Activated T-cell treated with anti-CD3 and anti-CD28 coated beads, Interleukin-2, amount 50 U/mL, for 24 hours (primary cell): ENCODE measurements around the gene FAM120AOS.

Experiments used
- DNase-seq: peaks from one replicate; pipeline ENCODE4 v3.0.0-alpha.2; 2020
- H3K27ac Mint-ChIP-seq: 2 replicates; pipeline ENCODE4 v1.8.0; 2020; ENCODE audit warnings: mild to moderate bottlenecking, mixed read lengths
- H3K27me3 Mint-ChIP-seq: 2 replicates; pipeline ENCODE4 v1.8.0; 2020; ENCODE audit warnings: mixed read lengths
- H3K36me3 Mint-ChIP-seq: 2 replicates; pipeline ENCODE4 v1.8.0; 2020; ENCODE audit warnings: low read depth, mixed read lengths
- H3K4me1 Mint-ChIP-seq: 2 replicates; pipeline ENCODE4 v1.8.0; 2020; ENCODE audit warnings: low read depth, mixed read lengths
- H3K4me3 Mint-ChIP-seq: 2 replicates; pipeline ENCODE4 v1.8.0; 2020; ENCODE audit warnings: mild to moderate bottlenecking, moderate library complexity, mixed read lengths
- H3K9me3 Mint-ChIP-seq: 2 replicates; pipeline ENCODE4 v1.8.0; 2020; ENCODE audit warnings: mixed read lengths

FAM120AOS gene

DNA sequence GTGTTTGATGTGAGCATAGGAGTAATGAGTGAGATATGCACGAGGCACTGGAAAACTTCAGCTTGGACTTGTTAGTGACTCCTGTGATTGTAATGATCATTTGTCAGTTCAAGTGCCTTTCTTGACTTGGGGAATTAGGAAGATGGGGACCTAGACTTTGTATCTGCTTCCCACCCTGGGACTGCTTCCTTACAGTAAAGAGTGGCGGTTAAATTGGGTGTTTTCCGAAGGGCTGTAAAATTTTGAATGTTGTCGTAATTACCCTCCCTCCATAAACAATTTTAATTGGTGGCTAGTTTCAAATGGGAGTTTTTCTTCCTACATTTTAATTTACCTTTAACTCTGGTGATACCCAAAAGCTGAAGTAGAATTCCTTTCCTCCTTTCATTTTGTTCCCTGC, 23.5 kb upstream of the FAM120AOS start:
- peaks cover 91% of the 10 kb centered on the region for H3K36me3 Mint-ChIP-seq
- no peaks in the 10 kb centered on the region for H3K9me3 Mint-ChIP-seq
- peaks cover 51% of the 10 kb centered on the region for H3K4me1 Mint-ChIP-seq
- DNase-seq: no peak
- H3K27ac Mint-ChIP-seq: peak overlapping the region; percentile 39
- H3K4me3 Mint-ChIP-seq: no peak overlapping the region
- no peaks in the 10 kb centered on the region for H3K27me3 Mint-ChIP-seq

DNA sequence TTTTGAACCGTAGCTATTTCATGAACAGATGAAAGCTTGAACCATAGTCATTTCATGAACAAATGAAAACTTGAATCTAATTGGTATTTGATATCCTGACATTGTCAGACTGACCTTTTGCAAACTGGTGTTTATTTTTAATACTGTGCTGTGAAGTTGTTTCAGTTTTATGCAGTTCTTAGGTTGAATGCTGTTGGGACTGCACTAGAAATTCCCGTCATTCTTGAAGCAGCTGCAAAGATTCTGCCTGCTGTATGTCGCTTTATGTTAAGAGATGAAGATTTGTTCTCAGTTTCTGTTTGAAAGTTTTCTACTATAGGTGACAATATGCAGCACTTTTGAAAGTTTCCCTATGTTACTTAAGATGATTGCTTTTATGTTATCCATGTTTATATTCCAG, 22.5 kb upstream of the FAM120AOS start:
- peaks cover 48% of the 10 kb centered on the region for H3K4me1 Mint-ChIP-seq
- peaks cover 89% of the 10 kb centered on the region for H3K36me3 Mint-ChIP-seq
- H3K4me3 Mint-ChIP-seq: no peak overlapping the region
- H3K27me3 Mint-ChIP-seq: no peaks in the 10 kb centered on the region
- peak overlapping the region; percentile 22 for H3K27ac Mint-ChIP-seq
- no peak for DNase-seq
- no peaks in the 10 kb centered on the region for H3K9me3 Mint-ChIP-seq

DNA sequence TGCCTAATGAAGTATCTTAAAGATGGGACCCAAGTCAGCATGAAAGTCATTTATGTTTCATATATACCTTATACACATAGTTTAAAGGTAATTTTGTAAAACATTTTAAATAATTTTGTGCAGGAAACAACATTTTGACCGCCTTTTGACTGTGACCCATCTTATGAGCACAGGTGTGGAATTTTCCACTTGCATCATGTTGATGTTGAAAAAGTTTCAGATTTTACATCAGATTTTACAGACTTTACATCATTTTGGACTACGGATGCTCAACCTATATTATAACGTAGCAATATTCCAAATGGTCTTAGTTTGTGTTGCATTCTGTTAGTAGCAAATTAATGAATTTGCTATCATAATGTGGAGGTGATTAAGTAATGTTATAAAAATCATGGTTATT, 21.7 kb upstream of the FAM120AOS start:
- Mint-ChIP-seq H3K36me3 (peaks cover 89% of the 10 kb centered on the region), H3K27me3 (no peaks in the 10 kb centered on the region), H3K4me3 (no peak overlapping the region), H3K27ac (peak overlapping the region; percentile 47), H3K4me1 (peaks cover 51% of the 10 kb centered on the region), H3K9me3 (no peaks in the 10 kb centered on the region)
- no peak for DNase-seq

DNA sequence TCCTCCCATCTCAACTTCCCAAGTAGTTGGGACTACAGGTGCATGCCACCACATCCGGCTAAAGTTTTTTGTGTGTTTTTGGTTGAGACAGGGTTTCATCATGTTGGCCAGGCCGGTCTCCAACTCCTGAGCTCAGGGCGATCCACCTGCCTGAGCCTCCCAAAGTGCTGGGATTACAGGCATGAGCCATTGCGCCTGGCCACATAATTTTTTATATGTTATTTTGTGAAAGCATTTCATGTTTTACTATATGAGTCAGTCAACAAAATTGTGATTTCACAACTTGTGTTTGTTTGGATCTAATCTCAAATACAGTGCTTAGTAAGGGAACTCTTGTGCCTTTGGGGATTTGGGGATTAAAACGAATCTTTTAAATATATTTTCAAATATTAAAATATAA, 20.0 kb upstream of the FAM120AOS start:
- H3K9me3 Mint-ChIP-seq: no peaks in the 10 kb centered on the region
- no peak overlapping the region for H3K4me3 Mint-ChIP-seq
- peaks cover 77% of the 10 kb centered on the region for H3K36me3 Mint-ChIP-seq
- peaks cover 60% of the 10 kb centered on the region for H3K4me1 Mint-ChIP-seq
- DNase-seq: no peak
- H3K27ac Mint-ChIP-seq: no peak overlapping the region
- no peaks in the 10 kb centered on the region for H3K27me3 Mint-ChIP-seq

DNA sequence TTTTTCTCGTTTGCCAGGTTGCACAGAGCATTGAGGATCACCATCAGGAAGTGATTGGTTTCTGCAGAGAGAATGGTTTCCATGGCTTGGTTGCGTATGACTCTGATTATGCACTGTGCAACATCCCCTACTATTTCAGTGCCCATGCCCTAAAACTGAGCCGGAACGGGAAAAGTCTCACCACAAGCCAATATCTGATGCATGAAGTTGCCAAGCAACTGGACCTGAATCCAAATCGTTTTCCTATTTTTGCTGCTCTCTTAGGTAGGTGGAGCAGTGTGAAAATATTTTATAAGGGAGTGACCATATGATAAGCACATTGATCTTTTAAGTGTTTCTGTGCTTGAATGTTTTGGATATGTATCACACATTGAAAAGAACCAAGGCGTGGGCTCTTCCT, 17.7 kb upstream of the FAM120AOS start:
- Mint-ChIP-seq H3K4me1 (peaks cover 66% of the 10 kb centered on the region), H3K36me3 (peaks cover 60% of the 10 kb centered on the region), H3K9me3 (no peaks in the 10 kb centered on the region), H3K27ac (no peak overlapping the region), H3K27me3 (no peaks in the 10 kb centered on the region), H3K4me3 (no peak overlapping the region)
- no peak for DNase-seq

DNA sequence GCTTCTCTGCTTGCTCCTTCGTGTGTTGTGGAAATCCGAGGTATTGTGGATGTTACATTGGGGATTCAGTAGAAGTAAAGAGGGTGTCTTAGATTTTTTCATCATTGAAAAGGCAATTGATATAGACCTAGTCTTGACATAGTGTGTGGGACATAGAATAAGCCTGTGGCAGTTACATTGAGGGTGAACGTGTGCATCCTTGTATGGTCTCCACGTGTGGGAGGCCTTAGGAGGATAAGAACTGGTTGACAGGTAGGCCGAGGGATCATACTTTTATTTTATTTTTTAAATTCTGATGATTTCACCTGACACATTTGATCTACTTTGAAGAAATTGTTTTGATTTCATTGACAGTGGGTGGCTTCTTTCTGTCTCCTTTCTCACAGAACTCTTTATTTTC, 17.0 kb upstream of the FAM120AOS start:
- DNase-seq: no peak
- peaks cover 56% of the 10 kb centered on the region for H3K36me3 Mint-ChIP-seq
- H3K4me3 Mint-ChIP-seq: no peak overlapping the region
- no peaks in the 10 kb centered on the region for H3K27me3 Mint-ChIP-seq
- peaks cover 65% of the 10 kb centered on the region for H3K4me1 Mint-ChIP-seq
- H3K27ac Mint-ChIP-seq: peak overlapping the region; percentile 8
- H3K9me3 Mint-ChIP-seq: no peaks in the 10 kb centered on the region

DNA sequence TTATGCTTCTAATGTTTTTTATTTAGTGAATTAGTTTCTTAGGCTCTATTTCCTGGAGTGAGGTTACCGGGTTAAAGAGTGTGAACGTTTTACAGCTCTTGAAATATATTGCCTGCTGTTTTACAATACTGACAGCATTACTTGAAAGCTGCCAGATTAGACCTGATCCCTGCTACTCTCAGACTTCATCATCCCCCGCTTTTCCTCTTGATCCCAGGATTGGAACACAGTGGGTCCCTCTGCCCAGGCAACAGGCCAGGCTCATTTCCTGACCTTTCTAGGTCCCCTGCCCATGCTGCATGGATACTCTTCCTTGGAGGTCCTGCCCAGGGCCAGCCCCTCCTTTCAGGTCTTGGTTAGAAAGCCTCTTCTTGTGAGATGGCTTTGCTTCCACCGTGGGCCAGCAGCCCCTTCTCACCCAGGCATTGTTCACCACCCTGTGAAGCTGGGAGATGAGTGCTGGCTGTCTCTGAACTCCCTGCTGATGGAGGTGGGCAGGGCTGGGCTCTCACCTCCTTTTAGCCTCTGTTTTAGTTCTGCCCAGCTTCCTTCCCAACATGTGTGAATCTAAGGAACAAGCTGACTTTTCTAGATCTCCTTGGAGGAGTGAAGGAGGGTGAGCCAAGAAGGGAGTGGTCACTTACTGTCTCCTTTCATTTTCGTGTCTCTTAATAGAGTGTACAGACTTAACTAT, 15.5 kb upstream of the FAM120AOS start:
- Mint-ChIP-seq H3K9me3 (no peaks in the 10 kb centered on the region), H3K27me3 (no peaks in the 10 kb centered on the region), H3K4me3 (no peak overlapping the region), H3K36me3 (peaks cover 50% of the 10 kb centered on the region), H3K4me1 (peaks cover 72% of the 10 kb centered on the region), H3K27ac (peak overlapping the region; percentile 41)
- no peak for DNase-seq

DNA sequence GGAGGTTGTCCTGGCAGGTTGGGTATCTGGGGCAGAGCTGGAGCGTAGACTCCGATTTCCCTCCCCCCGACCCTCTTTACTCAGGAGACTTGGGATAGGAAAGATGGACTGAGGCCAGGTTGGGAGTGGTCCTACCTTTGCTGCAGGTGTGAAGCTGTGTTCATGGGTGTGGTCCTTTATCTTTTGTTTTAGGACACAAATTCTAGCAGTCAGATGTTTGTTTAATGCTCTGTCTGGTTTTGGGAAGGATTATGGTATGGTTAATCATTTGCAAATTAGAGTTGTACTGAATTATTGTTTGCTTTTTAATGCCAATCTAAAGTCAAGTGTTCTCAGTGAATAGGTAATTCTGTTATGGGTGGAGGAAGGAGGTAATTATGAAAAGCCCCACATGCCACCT, 14.1 kb upstream of the FAM120AOS start:
- no peak for DNase-seq
- no peaks in the 10 kb centered on the region for H3K27me3 Mint-ChIP-seq
- H3K36me3 Mint-ChIP-seq: peaks cover 42% of the 10 kb centered on the region
- peak overlapping the region; percentile 83 for H3K27ac Mint-ChIP-seq
- no peak overlapping the region for H3K4me3 Mint-ChIP-seq
- H3K9me3 Mint-ChIP-seq: no peaks in the 10 kb centered on the region
- H3K4me1 Mint-ChIP-seq: peaks cover 85% of the 10 kb centered on the region

DNA sequence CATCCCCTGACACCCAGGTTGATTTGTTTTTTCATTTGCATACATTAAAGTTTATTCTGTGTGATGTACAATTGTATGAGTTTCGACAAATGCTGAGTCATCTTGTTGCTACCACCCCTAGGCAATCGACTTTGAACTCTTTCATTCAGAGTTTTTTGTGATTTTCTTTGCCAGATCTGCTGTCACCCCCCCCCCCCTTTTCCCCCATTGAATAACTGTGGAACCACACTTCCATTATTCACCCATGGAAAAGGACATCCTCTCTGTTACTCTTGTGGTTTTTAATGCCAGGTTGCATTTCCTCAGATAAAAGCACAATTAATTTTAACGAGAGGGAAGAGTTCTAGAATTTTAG, 13.7 kb upstream of the FAM120AOS start:
- peaks cover 84% of the 10 kb centered on the region for H3K4me1 Mint-ChIP-seq
- no peaks in the 10 kb centered on the region for H3K9me3 Mint-ChIP-seq
- no peak for DNase-seq
- H3K4me3 Mint-ChIP-seq: no peak overlapping the region
- H3K27ac Mint-ChIP-seq: peak overlapping the region; percentile 83
- H3K36me3 Mint-ChIP-seq: peaks cover 39% of the 10 kb centered on the region
- no peaks in the 10 kb centered on the region for H3K27me3 Mint-ChIP-seq

DNA sequence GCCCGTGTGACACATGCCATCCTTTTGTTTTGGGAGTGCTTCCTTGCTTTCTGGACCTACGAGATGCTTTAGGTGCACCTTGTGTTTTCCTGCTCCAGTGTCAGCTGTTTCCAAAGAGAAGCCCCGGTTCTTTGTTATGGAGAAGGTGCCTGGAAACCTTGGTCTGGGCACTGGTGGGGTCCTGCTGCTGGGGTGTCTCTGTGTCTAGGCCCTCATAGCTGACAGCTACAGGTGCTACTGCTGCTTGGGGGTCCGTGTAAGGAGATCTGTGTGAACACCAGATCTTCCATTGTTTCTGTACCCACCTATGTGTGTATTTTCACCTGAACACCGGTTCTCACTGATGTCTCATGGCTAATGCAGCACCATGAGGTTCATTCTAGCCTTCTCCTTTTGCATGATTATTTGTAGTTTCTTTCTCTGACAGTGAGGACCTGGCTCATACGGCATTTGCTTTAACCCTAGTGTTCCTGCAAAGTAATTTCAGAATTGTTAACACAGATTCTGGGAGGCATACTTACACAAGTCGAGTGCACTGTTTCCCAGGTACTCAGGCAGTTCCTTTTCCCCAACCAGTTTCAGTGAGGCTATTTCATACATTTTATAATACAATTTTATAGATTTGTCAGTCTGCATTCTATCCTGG, 13.2 kb upstream of the FAM120AOS start:
- H3K9me3 Mint-ChIP-seq: no peaks in the 10 kb centered on the region
- peaks cover 87% of the 10 kb centered on the region for H3K4me1 Mint-ChIP-seq
- peaks cover 39% of the 10 kb centered on the region for H3K36me3 Mint-ChIP-seq
- H3K4me3 Mint-ChIP-seq: no peak overlapping the region
- H3K27me3 Mint-ChIP-seq: no peaks in the 10 kb centered on the region
- DNase-seq: no peak
- peak overlapping the region; percentile 83 for H3K27ac Mint-ChIP-seq

DNA sequence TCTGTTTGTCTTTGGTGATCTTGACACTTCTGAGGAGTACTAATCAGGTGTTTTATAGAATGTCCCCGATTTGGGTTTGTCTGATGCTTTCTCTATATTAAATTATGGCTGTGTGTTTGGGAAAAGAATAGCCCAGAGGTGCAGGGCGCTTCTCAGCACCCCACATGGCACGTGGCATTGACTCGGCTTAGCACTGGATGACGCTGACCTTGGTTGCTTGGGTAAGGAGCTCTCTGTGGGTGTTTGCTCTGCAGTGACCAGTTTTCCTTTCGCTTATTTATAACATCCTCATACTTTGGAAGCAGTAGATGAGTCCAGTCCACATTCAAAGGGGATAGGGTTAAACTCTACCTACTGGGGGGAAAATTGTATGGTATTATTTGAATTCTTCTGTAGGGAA, 12.5 kb upstream of the FAM120AOS start:
- no peak for DNase-seq
- Mint-ChIP-seq H3K9me3 (no peaks in the 10 kb centered on the region), H3K4me1 (peaks cover 85% of the 10 kb centered on the region), H3K36me3 (peaks cover 35% of the 10 kb centered on the region), H3K27me3 (no peaks in the 10 kb centered on the region), H3K4me3 (no peak overlapping the region), H3K27ac (peak overlapping the region; percentile 39)

DNA sequence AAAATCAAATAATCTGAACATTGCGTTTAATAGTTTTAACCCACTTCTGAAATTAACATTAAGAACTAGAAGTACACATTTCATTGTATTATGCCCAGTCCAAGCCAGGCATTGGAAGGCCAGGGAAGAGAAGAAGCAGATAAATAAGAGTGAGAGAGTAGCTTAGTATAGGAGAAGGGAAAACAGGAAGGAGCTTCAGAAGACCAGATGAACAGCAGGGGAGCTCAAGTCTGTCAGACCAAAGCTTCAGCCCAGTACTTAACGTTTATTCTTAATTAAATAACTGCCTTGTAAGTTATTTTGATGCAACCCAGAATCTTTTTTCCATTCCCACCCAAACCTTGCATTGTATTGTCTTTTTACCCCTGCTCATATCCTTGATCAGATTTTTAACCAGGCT, 11.5 kb upstream of the FAM120AOS start:
- peak overlapping the region; percentile 91 for H3K27ac Mint-ChIP-seq
- peaks cover 32% of the 10 kb centered on the region for H3K36me3 Mint-ChIP-seq
- H3K4me1 Mint-ChIP-seq: peaks cover 82% of the 10 kb centered on the region
- no peaks in the 10 kb centered on the region for H3K27me3 Mint-ChIP-seq
- DNase-seq: no peak
- H3K9me3 Mint-ChIP-seq: no peaks in the 10 kb centered on the region
- H3K4me3 Mint-ChIP-seq: no peak overlapping the region

DNA sequence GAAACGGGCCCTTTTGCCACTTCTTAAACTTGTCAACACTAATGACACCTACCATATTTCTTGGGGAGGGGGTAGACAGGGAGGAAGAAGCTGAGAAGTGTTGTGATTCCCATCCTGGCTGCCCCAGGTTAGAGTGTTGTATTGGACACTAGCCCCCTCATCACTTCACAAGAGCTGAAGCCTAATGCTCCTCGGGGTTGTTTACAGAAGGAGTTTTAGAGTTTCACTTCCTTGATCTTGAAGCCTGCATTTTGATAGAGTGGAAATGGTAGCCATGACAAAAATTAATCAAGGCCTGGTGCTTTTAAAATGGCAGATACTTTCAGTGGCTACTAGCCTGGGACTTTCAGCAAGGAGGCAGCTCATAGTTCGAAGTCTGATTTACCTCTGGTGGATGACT, 11.0 kb upstream of the FAM120AOS start:
- H3K4me3 Mint-ChIP-seq: peak overlapping the region; percentile 49
- H3K9me3 Mint-ChIP-seq: no peaks in the 10 kb centered on the region
- peak overlapping the region; percentile 91 for H3K27ac Mint-ChIP-seq
- H3K27me3 Mint-ChIP-seq: no peaks in the 10 kb centered on the region
- H3K36me3 Mint-ChIP-seq: peaks cover 37% of the 10 kb centered on the region
- peaks cover 84% of the 10 kb centered on the region for H3K4me1 Mint-ChIP-seq
- DNase-seq: no peak

DNA sequence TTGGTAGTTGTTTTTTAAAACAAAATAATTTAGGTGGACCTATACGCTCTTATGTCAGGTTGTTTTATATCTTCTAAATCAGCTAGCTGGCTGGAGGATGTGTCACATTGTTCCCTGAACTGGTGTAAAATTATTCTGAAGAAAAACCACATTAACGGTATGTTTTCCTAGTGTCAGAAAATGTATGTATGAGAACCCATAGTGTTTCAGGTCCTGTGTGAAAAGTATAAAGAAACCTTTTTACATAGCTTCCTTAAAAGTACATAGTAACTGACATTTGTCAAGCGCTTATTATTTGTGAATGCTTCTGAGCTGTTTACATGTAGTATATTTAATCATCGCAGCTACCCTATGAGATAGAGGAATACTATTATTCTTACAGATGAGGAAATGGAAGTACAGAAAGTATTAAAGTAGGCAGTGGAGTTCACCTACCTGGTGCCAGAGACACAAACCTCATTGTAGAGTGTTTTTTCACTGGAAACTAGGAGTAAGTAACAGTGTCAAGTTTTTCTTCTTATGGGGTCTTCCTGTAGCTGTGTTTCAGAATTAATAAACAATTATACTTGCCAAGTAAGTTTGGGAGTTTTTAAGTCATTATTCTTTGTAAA, 10.4 kb upstream of the FAM120AOS start:
- no peak for DNase-seq
- Mint-ChIP-seq H3K27ac (peak overlapping the region; percentile 91), H3K4me1 (peaks cover 85% of the 10 kb centered on the region), H3K36me3 (peaks cover 44% of the 10 kb centered on the region), H3K4me3 (peak overlapping the region; percentile 49), H3K27me3 (no peaks in the 10 kb centered on the region), H3K9me3 (no peaks in the 10 kb centered on the region)

DNA sequence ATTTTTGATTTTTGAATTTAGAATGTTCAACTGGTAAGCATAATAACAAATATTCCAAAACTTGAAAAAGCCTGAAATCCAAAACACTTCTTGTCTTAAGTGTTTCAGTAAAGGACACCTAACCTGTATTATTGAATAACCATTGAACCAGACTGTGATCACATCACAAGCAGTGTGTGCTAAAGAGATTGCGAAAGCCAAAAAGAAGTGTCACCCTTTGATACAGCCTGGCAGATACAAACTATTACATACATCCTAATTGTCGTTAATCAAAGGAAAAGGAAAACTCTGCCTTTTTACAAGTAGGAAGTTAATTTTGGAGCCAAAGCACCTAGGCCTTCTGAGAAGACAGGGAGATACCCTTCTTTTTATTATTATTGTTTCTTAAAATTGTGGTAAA, 8.4 kb upstream of the FAM120AOS start:
- Mint-ChIP-seq H3K27ac (no peak overlapping the region), H3K4me1 (peaks cover 84% of the 10 kb centered on the region), H3K4me3 (no peak overlapping the region), H3K9me3 (no peaks in the 10 kb centered on the region), H3K36me3 (peaks cover 58% of the 10 kb centered on the region), H3K27me3 (no peaks in the 10 kb centered on the region)
- no peak for DNase-seq
